Fibroblast of skin of back (primary cell): ENCODE data around the gene SLC27A1.
"Not testable (repeated sequence)": the region's sequence is repeated elsewhere in the genome, so short reads cannot be mapped to it uniquely, and the experiment has no call there.

Experiments
- DNase-seq: peaks from one replicate; pipeline ENCODE4 v3.0.0-alpha.2; 2013

Gene SLC27A1

DNA sequence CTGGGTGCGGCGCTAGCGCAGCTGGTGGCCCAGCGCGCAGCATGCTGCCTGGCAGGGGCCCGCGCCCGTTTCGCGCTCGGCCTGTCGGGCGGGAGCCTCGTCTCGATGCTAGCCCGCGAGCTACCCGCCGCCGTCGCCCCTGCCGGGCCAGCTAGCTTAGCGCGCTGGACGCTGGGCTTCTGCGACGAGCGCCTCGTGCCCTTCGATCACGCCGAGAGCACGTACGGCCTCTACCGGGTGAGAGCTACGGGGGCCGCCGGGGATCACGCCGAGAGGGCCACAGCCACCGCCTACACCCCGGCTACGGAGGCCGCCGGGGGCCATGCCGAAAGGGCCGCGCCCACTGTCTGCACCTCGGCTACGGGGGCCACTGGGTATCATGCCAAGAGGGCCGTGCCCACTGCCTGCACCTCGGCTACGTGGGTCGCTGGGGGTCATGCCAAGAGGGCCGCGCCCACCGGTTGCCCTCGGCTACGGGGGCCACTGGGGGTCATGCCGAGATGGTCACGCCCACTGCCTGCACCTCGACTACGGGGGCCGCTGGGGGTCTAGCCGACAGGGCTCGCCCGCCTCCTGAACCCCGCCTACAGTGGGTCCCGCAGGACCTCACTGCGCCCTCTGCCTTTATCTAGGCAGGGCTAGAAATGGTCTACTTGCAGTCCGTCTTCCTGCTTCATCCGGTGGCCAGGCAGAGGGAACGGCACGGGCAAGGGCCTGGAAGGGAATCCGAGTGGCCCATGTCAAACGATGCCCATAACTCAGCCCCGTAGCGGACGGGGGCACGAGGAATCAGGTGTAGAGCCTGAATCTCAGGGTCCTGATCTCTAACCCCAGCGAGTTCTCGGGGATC lies 41.6 kb downstream of the SLC27A1 start:
- peak; percentile 86 for DNase-seq

DNA sequence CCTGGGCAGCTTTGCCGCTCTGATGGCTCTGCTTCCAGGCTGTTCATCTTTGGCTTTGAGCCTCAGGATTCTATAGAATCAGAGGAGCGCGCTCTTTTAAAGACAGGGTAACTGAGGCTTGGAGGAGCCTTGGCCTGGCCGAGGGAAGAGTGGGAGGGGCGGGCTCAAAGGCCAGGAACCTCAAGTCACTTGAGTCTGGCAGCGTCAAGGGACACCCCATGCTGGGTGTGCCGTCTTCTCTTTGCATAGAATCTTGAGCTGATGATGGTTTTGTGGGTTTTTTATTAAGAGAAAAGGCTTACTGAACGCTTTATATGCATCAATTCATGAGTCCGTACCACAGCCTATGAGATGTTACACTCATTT lies 42.2 kb downstream of the SLC27A1 start:
- DNase-seq = no peak

DNA sequence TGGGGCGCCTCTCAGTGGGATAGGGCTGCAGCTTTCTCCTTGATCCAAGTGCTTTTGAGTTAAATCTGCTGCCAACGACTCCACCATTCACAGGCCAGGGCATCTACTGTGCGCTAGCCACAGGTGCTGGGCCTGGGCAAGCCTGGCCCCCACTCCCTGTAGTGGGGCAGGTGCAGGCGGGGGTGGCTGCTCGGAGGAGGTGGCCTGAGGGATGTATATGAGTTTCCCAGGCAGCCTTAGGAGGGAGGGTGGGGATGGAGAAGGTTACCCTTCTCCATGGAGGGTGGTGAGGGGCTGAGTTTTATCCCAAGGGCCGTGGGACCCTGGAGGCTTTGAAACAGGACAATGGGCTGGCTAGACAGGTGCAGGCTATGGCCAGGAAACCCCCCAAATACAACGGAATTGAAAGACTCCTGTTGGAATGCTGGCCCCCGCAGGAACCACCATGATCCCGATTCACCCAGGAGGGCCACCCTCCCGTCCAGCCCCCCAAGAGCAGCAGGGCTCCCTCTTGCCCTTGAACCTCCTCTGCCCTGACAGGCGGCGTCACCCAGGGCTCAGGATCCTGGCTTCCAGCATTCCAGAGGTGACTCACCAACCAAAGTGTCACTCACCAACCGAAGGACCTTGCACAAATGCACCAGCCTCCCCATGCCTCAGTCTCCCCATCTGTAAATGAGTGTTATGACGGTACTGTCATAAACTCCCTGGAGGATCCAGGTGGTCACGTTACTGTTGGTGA lies 45.3 kb downstream of the SLC27A1 start:
- DNase-seq = no peak

- DNase-seq = no peak
These were observed 47.6 kb downstream of the SLC27A1 start for GRCh38 chr19:17517898-17518297.

DNA sequence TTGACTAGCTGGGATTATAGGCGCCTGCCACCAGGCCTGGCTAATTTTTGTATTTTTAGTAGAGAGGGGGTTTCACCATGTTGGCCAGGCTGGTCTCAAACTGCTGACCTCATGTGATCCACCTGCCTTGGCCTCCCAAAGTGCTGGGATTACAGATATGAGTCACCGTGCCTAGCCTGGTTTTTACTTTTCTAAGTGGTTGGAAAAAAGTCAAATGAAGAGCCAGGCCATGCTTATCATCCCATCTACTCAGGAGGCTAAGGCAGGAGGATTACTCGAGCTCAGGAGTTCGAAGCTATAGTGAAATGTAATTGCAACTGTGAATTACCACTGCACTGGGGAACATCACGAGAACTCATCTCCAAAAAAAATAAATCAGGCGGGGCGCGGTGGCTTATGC lies 48.3 kb downstream of the SLC27A1 start:
- DNase-seq = not testable (repeated sequence)

DNA sequence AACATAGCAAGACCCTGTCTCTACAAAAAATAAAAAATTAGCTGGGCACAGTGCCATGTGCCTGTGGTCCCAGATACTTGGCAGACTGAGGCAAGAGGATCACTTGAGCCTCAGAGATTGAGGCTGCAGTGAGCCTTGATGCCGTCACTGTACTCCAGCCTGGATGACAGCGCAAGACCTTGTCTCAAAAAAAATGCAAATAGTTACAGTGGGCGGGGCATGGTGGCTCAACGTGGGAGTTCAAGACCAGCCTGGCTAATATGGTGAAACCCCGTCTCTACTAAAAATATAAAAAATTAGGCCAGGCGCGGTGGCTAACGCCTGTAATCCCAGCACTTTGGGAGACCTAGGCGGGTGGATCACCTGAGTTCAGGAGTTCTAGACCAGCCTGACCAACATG lies 49.6 kb downstream of the SLC27A1 start:
- no peak for DNase-seq

DNA sequence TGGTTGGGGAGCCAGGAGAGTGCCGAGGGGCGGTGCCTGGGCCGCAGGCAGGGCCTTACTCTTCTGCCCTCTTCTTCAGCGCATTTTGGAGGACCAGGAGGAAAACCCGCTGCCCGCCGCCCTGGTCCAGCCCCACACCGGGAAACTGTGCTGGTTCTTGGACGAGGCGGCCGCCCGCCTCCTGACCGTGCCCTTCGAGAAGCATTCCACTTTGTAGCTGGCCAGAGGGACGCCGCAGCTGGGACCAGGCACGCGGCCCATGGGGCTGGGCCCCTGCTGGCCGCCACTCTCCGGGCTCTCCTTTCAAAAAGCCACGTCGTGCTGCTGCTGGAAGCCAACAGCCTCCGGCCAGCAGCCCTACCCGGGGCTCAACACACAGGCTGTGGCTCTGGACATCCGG lies 50.5 kb downstream of the SLC27A1 start:
- DNase-seq = no peak

DNA sequence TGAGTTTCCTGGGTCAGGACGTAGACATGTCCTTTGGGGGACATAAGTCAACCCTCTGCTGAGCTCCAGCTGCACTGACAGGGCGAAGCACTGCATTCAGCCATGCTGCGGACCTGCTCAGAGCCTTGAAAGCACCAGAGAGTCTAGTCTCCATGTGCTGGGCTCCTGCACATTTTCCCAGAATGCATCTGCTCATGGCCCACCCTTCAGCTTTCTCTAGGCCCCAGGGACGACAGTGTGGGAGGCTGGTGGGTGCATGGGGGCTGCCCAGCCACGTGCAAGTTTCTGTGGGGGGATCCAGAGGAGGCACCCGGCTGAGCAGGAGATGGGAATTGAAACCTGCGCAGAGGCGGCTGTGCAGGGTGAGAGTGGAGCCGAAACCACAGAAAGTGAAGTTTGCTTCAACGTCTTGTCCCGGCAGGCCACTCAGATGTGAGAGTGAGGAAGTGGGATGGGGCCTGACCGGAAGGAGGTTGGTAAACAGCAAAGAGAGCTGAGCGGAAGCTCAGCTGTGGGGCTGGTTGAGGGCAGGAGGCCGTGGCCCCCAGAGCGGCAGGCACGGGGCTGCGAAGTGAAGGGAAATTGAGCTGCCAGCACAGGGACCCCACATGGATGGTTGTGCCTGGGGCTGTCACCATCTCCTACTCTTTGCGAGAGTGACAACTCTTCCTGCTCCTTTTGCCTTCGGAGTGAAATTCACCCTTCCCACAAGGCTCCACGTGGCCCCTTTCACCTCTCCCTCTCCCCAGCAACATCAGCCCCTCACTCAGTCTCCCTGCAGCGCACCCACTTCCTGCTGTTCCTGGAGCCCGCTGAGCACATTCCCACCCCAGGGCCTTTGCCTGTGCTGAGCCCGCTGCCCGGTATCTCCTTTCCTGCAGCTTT lies 52.9 kb downstream of the SLC27A1 start:
- DNase-seq = no peak

- no peak for DNase-seq
These were observed 54.3 kb downstream of the SLC27A1 start for GRCh38 chr19:17524651-17525050.

DNA sequence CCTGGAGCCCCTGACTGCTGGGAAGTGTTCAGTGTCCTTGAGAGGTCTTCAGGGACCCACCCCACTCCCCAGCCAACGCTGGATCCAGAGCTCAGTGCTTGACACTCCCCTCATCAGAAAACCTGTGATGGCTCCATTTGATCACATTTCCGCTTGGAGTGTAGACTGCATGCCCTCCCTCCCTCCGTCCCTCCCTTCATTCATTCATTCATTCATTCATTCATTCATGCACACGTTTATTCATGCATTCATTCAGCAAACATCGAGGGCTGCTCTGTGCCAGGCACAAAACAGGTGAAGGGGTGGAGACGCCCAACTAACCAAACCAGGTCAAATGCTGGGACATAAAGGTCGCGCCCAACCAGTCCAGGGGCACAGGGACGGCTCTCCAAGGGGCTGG lies 54.8 kb downstream of the SLC27A1 start:
- DNase-seq = no peak

GRCh38 chr19:17526922-17527321 lies 56.6 kb downstream of the SLC27A1 start:
- no peak for DNase-seq

- no peak for DNase-seq
These were observed 57.0 kb downstream of the SLC27A1 start for GRCh38 chr19:17527326-17527725.

DNA sequence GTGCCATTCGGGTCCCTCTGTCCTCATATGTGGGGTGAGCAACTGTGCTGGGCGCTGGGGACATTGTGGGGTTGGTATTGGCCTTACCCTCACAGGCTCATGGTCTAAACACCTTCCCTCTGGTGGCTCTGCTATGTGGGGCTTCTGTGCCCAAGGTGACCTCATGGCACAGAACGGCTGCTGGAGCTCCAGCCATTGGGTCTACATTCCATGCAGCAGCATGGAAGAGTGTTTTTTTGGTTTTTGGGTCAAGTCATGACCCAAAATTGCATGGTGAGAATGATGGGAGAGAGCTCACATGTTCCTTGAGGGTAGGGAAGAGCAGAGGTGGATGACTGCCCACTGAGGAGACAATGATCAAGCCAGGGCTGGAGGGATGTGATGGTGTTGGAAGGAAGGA lies 58.3 kb downstream of the SLC27A1 start:
- no peak for DNase-seq

DNA sequence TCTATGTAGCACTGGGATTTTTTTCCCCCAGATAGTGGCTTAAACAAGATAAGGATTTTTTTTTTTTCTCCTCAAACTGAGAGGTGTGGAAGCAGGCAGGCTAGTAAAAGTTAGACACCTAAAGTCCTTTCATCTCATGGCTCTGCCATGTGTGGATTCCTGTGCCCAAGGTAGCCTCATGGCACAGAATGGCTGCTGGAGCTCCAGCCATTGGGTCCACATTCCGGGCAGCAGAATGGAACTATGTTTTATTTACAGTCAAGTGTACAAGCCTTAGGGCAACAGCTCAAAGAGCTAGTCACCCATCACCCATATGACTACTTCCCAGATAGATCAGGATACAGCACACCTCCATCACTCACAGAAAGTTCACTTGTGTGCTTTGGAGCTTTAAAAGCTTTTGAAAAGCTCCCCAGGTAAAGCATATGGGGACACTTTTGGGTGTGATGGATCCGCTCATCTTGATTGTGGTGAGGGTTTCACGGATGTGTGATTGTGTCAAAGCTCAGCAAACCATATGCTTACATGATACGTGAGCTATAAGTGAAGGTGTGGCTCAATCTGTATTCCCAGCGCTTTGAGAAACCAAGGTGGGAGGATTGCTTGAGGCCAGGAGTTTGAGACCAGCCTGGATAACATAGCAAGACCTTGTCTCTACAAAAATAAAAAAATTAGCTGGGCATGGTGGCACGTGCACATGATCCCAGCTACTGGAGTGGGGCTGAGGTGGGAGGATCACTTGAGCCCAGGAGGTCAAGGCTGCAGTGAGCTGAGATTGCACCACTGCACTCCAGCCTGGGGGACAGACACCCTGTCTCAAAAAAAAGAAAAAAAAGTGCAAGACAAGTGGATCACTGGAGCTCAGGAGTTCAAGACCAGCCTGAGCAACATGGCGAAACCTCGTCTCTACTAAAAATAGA lies 59.2 kb downstream of the SLC27A1 start:
- no peak for DNase-seq

DNA sequence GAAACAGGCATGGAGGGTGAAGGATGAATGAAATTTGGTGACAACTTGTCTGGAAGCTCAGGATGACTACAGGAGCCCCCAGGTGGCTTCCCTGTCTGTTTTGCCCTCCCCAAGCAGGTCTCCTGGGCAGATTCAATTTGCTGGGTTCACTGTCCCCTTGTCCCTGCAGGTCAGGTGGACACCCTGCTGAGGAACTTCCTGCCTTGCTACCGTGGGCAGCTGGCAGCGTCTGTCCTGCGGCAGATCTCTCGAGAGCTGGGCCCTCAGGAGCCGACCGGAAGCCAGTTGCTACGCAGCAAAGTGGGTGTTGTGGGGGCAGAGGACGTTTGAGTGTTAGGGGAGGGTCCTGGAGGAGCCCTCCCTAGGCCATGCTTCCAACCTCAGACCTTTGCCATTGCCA lies 60.3 kb downstream of the SLC27A1 start:
- no peak for DNase-seq

DNA sequence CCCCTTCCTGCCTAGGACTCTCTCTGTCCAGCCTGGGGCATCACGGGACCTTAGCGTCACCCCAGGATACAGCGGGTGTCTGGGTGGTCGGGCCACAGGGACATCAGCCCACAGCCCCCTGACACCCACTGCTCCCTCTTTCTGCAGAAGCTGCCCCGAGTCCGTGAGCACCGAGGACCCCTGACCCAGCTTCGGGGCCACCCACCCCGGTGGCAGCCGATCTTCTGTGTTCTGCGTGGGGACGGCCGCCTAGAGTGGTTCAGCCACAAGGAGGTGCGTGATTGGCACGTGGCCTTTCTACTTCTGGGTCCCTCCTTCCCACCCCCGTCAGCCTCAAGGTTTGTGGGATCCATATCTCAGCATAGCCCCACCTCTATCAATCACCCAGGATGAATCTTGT lies 61.8 kb downstream of the SLC27A1 start:
- no peak for DNase-seq

DNA sequence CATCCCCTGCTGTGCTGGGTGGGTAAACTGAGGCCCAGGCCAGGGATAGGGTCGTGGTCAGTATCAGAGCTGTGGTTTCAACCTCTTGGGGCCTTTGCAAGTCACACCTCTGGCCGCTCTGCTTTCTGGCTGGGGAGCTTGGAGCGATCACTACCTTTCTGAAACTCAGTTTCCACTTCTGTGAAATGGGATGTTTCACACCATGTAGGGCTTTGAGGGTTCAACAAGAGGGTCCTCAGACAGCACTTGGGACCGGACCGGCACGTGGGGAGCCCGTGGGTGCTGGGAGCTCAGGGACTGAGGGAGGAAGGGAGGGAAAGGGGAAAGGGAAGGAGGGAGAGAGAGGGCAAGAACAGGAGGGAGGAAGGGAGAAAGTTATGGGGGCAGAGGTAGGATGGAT lies 62.2 kb downstream of the SLC27A1 start:
- no peak for DNase-seq

DNA sequence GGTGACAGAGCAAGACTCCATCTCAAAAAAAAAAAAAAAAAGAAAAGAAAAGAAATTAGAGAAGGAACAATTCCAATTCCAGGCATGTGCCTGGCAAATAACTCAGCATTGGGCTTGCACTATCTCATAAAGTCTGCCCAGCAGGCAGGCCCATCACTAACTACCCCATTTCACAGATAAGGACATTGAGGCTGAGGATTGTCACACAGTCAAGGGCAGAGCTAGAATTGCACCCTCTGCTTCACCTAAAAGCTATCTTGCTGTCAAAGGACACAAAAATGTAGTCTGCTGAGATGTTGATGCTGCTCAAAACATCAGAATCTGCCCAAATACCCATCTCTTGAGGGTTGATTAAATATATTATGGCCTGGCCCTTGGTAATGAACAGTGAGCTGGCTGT lies 64.4 kb downstream of the SLC27A1 start:
- DNase-seq = no peak

DNA sequence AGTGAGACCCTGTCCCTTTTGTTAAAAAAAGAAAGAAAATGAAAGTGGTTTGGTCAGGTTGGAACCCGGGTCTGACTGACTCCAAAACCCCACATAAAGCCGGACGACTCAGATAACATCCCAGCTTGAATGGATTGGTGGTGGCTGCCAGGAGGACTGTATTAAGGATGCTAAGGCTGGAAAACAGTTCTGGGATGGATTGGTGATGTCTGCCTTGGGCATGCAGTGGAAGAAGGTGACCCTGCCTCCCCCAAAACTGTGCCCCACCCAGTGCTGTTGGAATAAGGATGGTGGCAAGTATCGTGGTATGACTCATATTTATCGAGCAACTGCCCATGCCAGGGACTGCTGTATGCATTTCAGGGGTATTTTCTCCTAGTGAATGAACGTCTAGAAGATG lies 66.6 kb downstream of the SLC27A1 start:
- no peak for DNase-seq

DNA sequence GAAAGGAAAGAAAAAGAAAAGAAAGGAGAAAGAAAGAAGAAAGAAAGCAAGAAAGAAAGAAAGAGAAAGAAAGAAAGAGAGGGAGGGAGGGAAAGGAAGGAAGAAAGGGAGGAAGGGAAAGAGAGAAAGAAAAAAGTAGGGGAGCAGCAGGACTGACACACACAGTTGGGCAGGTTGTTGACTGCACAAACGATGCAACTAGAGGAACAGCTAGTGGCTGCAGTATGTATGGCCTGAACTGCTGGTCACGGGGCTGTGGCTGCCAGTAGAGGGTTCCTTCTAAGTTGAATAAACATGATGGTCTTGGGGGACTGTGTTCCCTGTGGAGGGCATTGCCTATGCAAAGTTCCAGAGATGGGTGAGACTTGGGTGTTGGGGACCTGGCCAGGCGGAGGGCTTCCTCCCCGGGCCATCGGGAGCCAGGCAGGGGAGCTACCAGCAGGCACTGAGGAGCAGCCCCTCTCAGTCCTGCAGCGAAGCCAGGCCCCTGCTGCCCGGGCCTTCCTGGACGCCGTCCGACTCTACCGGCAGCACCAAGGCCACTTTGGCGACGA lies 68.4 kb downstream of the SLC27A1 start:
- no peak for DNase-seq

- DNase-seq = peak; percentile 92
These were observed 69.2 kb downstream of the SLC27A1 start for GRCh38 chr19:17539238-17540117.
